GM23248 (cell line): ENCODE data around the gene TBC1D22A. TPM values are rescaled to one million over a fixed set of nuclear protein-coding genes. Genes with fewer than 3 reads are reported as not detected.
A peak's percentile ranks its signal among the peaks of the same experiment; 100 is the strongest.

Experiments used
- DNase-seq: peaks from one replicate; pipeline ENCODE4 v3.0.0-alpha.2; 2015
- H2AFZ ChIP-seq: fragments of 200-600 bp; sonication (generic); 2 replicates; pipeline ENCODE4 v1.6.1; 2016; ENCODE audit warnings: antibody characterized with exemption
- H3F3A ChIP-seq: fragments of 200-600 bp; sonication (generic); 2 replicates; pipeline ENCODE4 v1.6.1; 2016; ENCODE audit warnings: mild to moderate bottlenecking, antibody characterized with exemption, mixed run types; ENCODE audit not compliant: insufficient read depth
- H3K27ac ChIP-seq: fragments of 200-600 bp; sonication (generic); 2 replicates; pipeline ENCODE4 v1.5.1; 2016; ENCODE audit warnings: mild to moderate bottlenecking
- H3K27me3 ChIP-seq: fragments of 200-600 bp; sonication (generic); replicated peaks from 2 replicates; pipeline ENCODE4 v1.6.1; 2016; ENCODE audit warnings: mild to moderate bottlenecking; ENCODE audit not compliant: insufficient read depth
- H3K36me3 ChIP-seq: fragments of 200-600 bp; sonication (generic); 2 replicates; pipeline ENCODE4 v1.6.1; 2016; ENCODE audit warnings: low read depth, mild to moderate bottlenecking
- H3K4me1 ChIP-seq: fragments of 200-600 bp; sonication (generic); 2 replicates; pipeline ENCODE4 v1.6.1; 2016; ENCODE audit warnings: mild to moderate bottlenecking; ENCODE audit not compliant: insufficient read depth
- H3K4me2 ChIP-seq: fragments of 200-600 bp; sonication (generic); one replicate; pipeline ENCODE4 v1.6.1; 2016; ENCODE audit warnings: mild to moderate bottlenecking; ENCODE audit not compliant: unreplicated experiment
- H3K4me3 ChIP-seq: fragments of 200-600 bp; sonication (generic); 2 replicates; pipeline ENCODE4 v1.5.1; 2016; ENCODE audit warnings: mild to moderate bottlenecking
- H3K79me2 ChIP-seq: fragments of 200-600 bp; sonication (generic); 2 replicates; pipeline ENCODE4 v1.6.1; 2016; ENCODE audit warnings: mild to moderate bottlenecking; ENCODE audit not compliant: insufficient read depth
- H3K9ac ChIP-seq: fragments of 200-600 bp; sonication (generic); 2 replicates; pipeline ENCODE4 v1.6.1; 2016; ENCODE audit warnings: mild to moderate bottlenecking
- H3K9me2 ChIP-seq: fragments of 200-600 bp; sonication (generic); 2 replicates; pipeline ENCODE4 v1.6.1; 2016; ENCODE audit warnings: mixed run types, mild to moderate bottlenecking, moderate library complexity; ENCODE audit not compliant: insufficient read depth
- H3K9me3 ChIP-seq: fragments of 200-600 bp; sonication (generic); one replicate; pipeline ENCODE4 v1.6.1; 2017; ENCODE audit warnings: low read depth
- H4K20me1 ChIP-seq: fragments of 200-600 bp; sonication (generic); 2 replicates; pipeline ENCODE4 v1.6.0; 2016; ENCODE audit not compliant: insufficient read depth
- EZH2 ChIP-seq: fragments of 200-600 bp; sonication (generic); IDR thresholded peaks from 2 replicates; pipeline ENCODE4 v1.6.1; 2018; ENCODE audit warnings: antibody characterized with exemption, mild to moderate bottlenecking; ENCODE audit not compliant: insufficient read depth, poor library complexity, severe bottlenecking
- EZH2phosphoT487 ChIP-seq: fragments of 200-600 bp; sonication (generic); IDR thresholded peaks from 2 replicates; pipeline ENCODE4 v1.6.1; 2018; ENCODE audit warnings: antibody characterized with exemption, moderate library complexity, mild to moderate bottlenecking, low read depth; ENCODE audit not compliant: insufficient read depth
- WGBS, 2 experiments: methylation state at CpG; one replicate each; pipeline ENCODE4 v1.1.6; 2015 to 2017; ENCODE audit warnings: low lambda C conversion rate in 2 of 2, low coverage in 1 of 2; ENCODE audit errors: missing lambda C conversion rate in 2 of 2; 5-methylcytosine and 5-hydroxymethylcytosine counted together
- in situ Hi-C: fragments of 300-500 bp; cut with MboI; formaldehyde crosslinking; loops from 2 replicates; pipeline ENCODE4 v1.15.0; 2020
- polyA plus RNA-seq: library from polyadenylated mRNA; unstranded; fragments of >200 nt; fragmentation: Nextera tagmentation; extraction: Ambion mirVana; gene quantifications from 2 replicates; pipeline ENCODE4 v1.2.1, GENCODE V29; 2016
- total RNA-seq: library from RNA; depleted of rRNA; stranded (reverse); fragments of >200 nt; shearing (Covaris generic); gene quantifications from 2 replicates; pipeline ENCODE4 v1.2.3, GENCODE V29; 2014

TBC1D22A gene
- total and polyA plus RNA-seq, 2 experiments from 2014 or later, result 12.3 to 16.9 TPM

GRCh38 chr22:46797355-46797754, 34.9 kb downstream of the TBC1D22A start:
- no peaks in the 10 kb centered on the region; the same call in 1 of the 2 replicates for H3K36me3 ChIP-seq
- H3K4me3 ChIP-seq, result no peak overlapping the region
- H3K9me2 ChIP-seq, result no peaks in the 10 kb centered on the region
- no peaks in the 10 kb centered on the region for H3F3A ChIP-seq
- no peaks in the 10 kb centered on the region for H3K9me3 ChIP-seq
- H3K27ac ChIP-seq, result no peak overlapping the region
- no peak overlapping the region for H3K4me2 ChIP-seq
- WGBS, 2 experiments, result 82 to 83% methylated on average over 17 of the region's 17 CpGs
- in situ Hi-C loops, result no loop called here
- DNase-seq, result peak; percentile 31
- H3K4me1 ChIP-seq, result no peaks in the 10 kb centered on the region
- no peaks in the 10 kb centered on the region for H3K27me3 ChIP-seq
- no peaks in the 10 kb centered on the region for H3K79me2 ChIP-seq
- TF ChIP-seq EZH2, result no peak
- TF ChIP-seq EZH2phosphoT487, result no peak
- H2AFZ ChIP-seq, result no peak overlapping the region
- no peaks in the 10 kb centered on the region for H4K20me1 ChIP-seq
- H3K9ac ChIP-seq, result no peak overlapping the region

DNA sequence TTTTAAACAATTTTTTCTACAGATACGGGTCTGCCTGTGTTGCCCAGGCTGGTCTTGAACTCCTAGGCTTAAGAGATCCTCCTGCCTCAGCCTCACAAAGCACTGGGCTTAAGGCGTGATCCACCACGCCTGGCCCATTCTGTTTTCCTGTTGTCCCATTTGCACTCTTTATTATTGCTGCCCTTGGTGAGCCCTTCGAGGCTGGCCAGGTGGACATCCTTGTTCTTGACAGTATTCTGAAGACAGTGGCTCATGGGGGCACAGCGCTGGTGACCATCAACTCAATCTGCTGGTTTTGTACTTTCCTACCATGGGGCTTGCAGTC, 35.6 kb downstream of the TBC1D22A start:
- in situ Hi-C loops, result no loop called here
- Histone ChIP-seq H3K4me2 (no peak overlapping the region), H3K4me3 (no peak overlapping the region), H3K9me3 (no peaks in the 10 kb centered on the region), H2AFZ (no peak overlapping the region), H3K9ac (no peak overlapping the region), H3K4me1 (no peaks in the 10 kb centered on the region), H3K27me3 (no peaks in the 10 kb centered on the region), H3K79me2 (0 out of 2 replicates have a peak, but pooled peaks cover under 1% of the 10 kb centered on the region), H3K9me2 (no peaks in the 10 kb centered on the region), H3K36me3 (no peaks in the 10 kb centered on the region; the same call in 1 of the 2 replicates), H3F3A (no peaks in the 10 kb centered on the region), H4K20me1 (no peaks in the 10 kb centered on the region), H3K27ac (no peak overlapping the region)
- WGBS, 2 experiments, result 87 to 92% methylated on average over 5 of the region's 5 CpGs
- no peak for DNase-seq
- no peak for TF ChIP-seq EZH2phosphoT487
- TF ChIP-seq EZH2, result no peak

DNA sequence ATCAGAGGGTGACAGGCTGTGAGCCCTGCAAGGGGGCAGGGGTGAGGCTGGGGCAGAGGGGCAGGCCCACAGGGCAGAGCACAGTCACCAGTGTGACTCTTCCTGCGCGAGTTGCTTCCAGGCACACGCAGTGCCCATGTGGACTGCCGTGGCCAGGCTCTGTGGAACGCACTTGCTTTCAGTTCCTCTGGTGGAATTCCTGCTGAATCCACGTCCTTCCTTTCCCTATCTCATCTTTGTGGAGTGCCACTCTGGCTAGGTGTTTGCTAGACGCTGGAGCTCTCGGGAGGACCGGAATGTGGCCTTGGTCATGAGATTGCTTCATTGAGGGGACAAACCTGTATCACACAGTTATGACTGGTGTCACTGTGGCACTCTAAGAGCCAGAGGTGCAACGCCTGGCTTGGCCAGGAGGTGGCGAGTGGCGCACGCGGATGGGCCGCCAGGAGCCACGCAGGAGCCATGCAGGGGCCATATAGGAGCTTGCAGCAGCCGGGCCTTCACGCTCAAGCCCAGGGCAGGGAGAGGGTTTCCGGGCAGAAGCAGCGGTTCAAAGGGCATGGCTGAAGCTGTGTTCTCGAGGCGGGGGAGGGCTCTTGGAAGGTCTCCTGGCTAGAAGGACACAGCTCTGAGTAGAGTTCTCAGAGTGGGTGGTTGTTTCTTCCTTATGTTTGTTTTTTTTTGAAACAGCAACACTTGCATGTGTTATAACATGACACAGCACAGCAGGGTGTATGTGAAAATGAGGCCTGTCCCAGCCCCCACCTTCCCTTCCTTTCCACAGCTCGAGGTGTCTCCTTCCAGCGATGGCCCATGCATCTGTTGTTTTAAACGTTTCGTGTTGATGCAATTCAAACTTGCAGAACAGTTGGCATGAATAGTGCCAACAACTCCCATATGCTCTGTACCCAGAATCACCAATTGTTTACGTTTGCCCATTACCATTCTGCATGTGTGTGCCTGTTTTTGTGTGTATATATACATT, 36.2 kb downstream of the TBC1D22A start:
- 36 to 37% methylated on average over 27 of the region's 27 CpGs for WGBS, 2 experiments
- no peak overlapping the region for H3K9ac ChIP-seq
- H3K27ac ChIP-seq, result no peak overlapping the region
- no peaks in the 10 kb centered on the region; the same call in 1 of the 2 replicates for H3K36me3 ChIP-seq
- H3K4me2 ChIP-seq, result no peak overlapping the region
- in situ Hi-C loops, result no loop called here
- TF ChIP-seq EZH2phosphoT487 (no peak), EZH2 (no peak)
- no peaks in the 10 kb centered on the region for H3K27me3 ChIP-seq
- peaks cover 7% of the 10 kb centered on the region; the same call in 1 of the 2 replicates for H3K79me2 ChIP-seq
- no peak overlapping the region for H3K4me3 ChIP-seq
- H3F3A ChIP-seq, result no peaks in the 10 kb centered on the region
- H3K9me2 ChIP-seq, result no peaks in the 10 kb centered on the region
- H3K9me3 ChIP-seq, result no peaks in the 10 kb centered on the region
- no peak overlapping the region for H2AFZ ChIP-seq
- DNase-seq, result peak; percentile 83
- no peaks in the 10 kb centered on the region for H4K20me1 ChIP-seq
- H3K4me1 ChIP-seq, result no peaks in the 10 kb centered on the region

GRCh38 chr22:46799626-46800025, 37.2 kb downstream of the TBC1D22A start:
- TF ChIP-seq EZH2phosphoT487 (no peak), EZH2 (no peak)
- in situ Hi-C loops, result no loop called here
- no peaks in the 10 kb centered on the region for H3K9me3 ChIP-seq
- no peak overlapping the region for H3K27ac ChIP-seq
- H3K36me3 ChIP-seq, result no peaks in the 10 kb centered on the region; the same call in 1 of the 2 replicates
- peaks cover 16% of the 10 kb centered on the region; the same call in 1 of the 2 replicates for H3K79me2 ChIP-seq
- no peaks in the 10 kb centered on the region for H3K4me1 ChIP-seq
- H3K4me3 ChIP-seq, result no peak overlapping the region
- no peak overlapping the region for H3K4me2 ChIP-seq
- H3K27me3 ChIP-seq, result no peaks in the 10 kb centered on the region
- no peaks in the 10 kb centered on the region for H4K20me1 ChIP-seq
- H3K9ac ChIP-seq, result no peak overlapping the region
- 89 to 90% methylated on average over 11 of the region's 11 CpGs for WGBS, 2 experiments
- no peaks in the 10 kb centered on the region for H3K9me2 ChIP-seq
- no peak overlapping the region for H2AFZ ChIP-seq
- no peaks in the 10 kb centered on the region for H3F3A ChIP-seq
- no peak for DNase-seq
